K562 (cell line): ENCODE results near the gene PPA2.

ENCODE experiments used
- CBFB ChIP-seq: sonication (generic); formaldehyde crosslinking; IDR thresholded peaks from 2 replicates; pipeline ENCODE4 v1.4.0; 2020; ENCODE audit warnings: mild to moderate bottlenecking, missing genetic modification reagents
- NR2C2 ChIP-seq, 2 experiments: fragments of 200-800 bp in 1 of 2; sonication (Bioruptor generic) in 1 of 2; sonication (generic) in 1 of 2; formaldehyde crosslinking in 1 of 2; IDR thresholded peaks; 2 replicates each; pipeline versions ENCODE4 v1.6.1 to v1.8.0; 2016 to 2022; ENCODE audit warnings: mild to moderate bottlenecking in 1 of 2, missing compliant biosample characterization in 1 of 2, missing genetic modification characterization in 1 of 2, missing genetic modification reagents in 1 of 2
- POLR2G ChIP-seq: fragments of 200-400 bp; formaldehyde crosslinking; IDR thresholded peaks from 2 replicates; pipeline ENCODE4 v1.6.1; 2017; ENCODE audit warnings: low read depth, mild to moderate bottlenecking, antibody characterized with exemption, low read length, moderate library complexity
- TAF1 ChIP-seq: IDR thresholded peaks from 2 replicates; pipeline ENCODE4 v1.6.1; 2011; ENCODE audit warnings: mild to moderate bottlenecking, low read length, moderate library complexity; ENCODE audit not compliant: insufficient read depth, control insufficient read depth, severe bottlenecking; ENCODE audit errors: extremely low read depth
- ZNF583 ChIP-seq: fragments of 250-450 bp; sonication (Bioruptor Pico); IDR thresholded peaks from 2 replicates; pipeline ENCODE4 v1.4.0; 2020
- TF ChIP-seq, protein P1 (sequence below), 3 experiments: IDR thresholded peaks in 2 of 3; conservative IDR thresholded peaks in 1 of 3; 2 replicates each; pipeline ENCODE4 v1.5.1; 2011 to 2012; ENCODE audit warnings: low read length in 3 of 3, mild to moderate bottlenecking in 3 of 3, control low read depth in 2 of 3, improper control_type of control experiment in 1 of 3, inconsistent platforms in 1 of 3, low read depth in 1 of 3, mixed read lengths in 1 of 3, moderate library complexity in 1 of 3; ENCODE audit not compliant: insufficient read depth in 2 of 3

DNA sequence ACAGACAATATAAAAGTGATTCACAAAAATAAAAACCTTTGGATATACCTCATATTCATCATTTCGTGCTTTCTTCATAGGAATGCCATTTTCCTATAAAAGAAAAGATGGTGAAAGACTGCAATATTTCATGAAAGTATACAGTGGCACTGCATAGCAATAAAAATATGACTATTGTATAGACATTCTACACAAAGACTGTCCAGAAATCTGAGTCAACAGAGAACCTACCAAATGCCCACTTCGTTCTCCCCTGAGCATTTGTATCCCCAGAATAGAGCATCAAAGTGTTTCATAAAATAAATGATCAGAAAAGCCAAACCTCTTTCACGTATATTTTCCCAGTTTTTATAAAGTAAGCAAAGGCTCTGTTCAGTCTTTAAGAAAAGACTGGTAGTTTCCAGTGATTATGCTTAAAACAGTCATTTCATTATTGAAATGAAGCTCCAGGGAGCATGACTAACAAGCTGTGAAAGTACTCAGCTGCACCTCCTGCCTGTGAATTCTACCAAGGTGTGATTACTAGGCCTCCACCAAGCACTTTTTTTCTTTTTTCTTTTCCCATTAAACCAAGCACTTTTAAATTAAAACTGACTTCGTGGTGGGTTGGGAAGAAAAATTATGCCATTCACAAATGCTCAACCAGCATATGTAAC, 20.2 kb downstream of the PPA2 start:
- TF ChIP-seq, protein P1, sequence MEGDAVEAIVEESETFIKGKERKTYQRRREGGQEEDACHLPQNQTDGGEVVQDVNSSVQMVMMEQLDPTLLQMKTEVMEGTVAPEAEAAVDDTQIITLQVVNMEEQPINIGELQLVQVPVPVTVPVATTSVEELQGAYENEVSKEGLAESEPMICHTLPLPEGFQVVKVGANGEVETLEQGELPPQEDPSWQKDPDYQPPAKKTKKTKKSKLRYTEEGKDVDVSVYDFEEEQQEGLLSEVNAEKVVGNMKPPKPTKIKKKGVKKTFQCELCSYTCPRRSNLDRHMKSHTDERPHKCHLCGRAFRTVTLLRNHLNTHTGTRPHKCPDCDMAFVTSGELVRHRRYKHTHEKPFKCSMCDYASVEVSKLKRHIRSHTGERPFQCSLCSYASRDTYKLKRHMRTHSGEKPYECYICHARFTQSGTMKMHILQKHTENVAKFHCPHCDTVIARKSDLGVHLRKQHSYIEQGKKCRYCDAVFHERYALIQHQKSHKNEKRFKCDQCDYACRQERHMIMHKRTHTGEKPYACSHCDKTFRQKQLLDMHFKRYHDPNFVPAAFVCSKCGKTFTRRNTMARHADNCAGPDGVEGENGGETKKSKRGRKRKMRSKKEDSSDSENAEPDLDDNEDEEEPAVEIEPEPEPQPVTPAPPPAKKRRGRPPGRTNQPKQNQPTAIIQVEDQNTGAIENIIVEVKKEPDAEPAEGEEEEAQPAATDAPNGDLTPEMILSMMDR (IDR thresholded peaks at IDR 0.05 in 2 of 3, conservative IDR thresholded peaks at IDR 0.05 in 1 of 3; ENCODE audit: insufficient read depth in 2 of 3, low read depth in 1 of 3, low read length in 3 of 3), result no peak
- TF ChIP-seq CBFB (CRISPR knock-in tag), result no peak
- TF ChIP-seq NR2C2 (CRISPR knock-in tag; IDR thresholded peaks at IDR 0.05), result no peak
- TF ChIP-seq NR2C2 (tag; IDR thresholded peaks at IDR 0.05), result no peak
- TF ChIP-seq ZNF583 (CRISPR knock-in tag), result no peak
- no peak for TF ChIP-seq POLR2G
- TF ChIP-seq TAF1, result no peak
